ENCODE data around the gene LRRC55. TPM values are rescaled to one million over a fixed set of nuclear protein-coding genes. Genes with fewer than 3 reads are reported as not detected.

The LRRC55 gene
- total and polyA plus RNA-seq, 9 of the 15 experiments (the other 6 are each of a cell fraction or from before 2014, with no cell fraction given), result not detected

DNA sequence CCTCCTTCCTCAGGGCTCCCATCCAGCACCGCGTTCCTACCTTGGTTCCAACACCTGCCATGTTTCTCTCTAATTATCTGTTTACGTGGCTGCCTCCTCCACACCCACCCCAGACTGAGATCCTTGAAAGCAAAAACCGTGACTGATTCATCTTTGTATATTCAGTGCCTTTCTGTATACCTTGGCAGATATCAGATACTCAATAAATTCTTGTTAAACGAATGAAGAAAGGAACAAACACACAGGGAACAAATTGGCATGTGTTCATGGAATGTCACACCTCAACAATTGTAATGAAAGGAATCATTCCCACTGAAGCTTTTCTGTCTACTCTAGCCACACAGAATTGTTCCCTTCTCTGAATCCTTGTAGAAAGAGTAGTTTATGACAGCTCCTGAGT, 20.4 kb upstream of the LRRC55 start (continued):
- TF ChIP-seq, protein P1, sequence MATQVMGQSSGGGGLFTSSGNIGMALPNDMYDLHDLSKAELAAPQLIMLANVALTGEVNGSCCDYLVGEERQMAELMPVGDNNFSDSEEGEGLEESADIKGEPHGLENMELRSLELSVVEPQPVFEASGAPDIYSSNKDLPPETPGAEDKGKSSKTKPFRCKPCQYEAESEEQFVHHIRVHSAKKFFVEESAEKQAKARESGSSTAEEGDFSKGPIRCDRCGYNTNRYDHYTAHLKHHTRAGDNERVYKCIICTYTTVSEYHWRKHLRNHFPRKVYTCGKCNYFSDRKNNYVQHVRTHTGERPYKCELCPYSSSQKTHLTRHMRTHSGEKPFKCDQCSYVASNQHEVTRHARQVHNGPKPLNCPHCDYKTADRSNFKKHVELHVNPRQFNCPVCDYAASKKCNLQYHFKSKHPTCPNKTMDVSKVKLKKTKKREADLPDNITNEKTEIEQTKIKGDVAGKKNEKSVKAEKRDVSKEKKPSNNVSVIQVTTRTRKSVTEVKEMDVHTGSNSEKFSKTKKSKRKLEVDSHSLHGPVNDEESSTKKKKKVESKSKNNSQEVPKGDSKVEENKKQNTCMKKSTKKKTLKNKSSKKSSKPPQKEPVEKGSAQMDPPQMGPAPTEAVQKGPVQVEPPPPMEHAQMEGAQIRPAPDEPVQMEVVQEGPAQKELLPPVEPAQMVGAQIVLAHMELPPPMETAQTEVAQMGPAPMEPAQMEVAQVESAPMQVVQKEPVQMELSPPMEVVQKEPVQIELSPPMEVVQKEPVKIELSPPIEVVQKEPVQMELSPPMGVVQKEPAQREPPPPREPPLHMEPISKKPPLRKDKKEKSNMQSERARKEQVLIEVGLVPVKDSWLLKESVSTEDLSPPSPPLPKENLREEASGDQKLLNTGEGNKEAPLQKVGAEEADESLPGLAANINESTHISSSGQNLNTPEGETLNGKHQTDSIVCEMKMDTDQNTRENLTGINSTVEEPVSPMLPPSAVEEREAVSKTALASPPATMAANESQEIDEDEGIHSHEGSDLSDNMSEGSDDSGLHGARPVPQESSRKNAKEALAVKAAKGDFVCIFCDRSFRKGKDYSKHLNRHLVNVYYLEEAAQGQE (IDR thresholded peaks at IDR 0.05; ENCODE audit: borderline replicate concordance), result no peak
- TF ChIP-seq, protein P1 (CRISPR knock-in tag; IDR thresholded peaks at IDR 0.05; ENCODE audit: low read depth), result no peak
- TF ChIP-seq DIDO1 (tag; IDR thresholded peaks at IDR 0.05; ENCODE audit: low read depth), result no peak
- no peak for TF ChIP-seq MXI1 (IDR thresholded peaks at IDR 0.05; ENCODE audit: low read depth, low read length)
- no peak for TF ChIP-seq RNF2 (IDR thresholded peaks at IDR 0.05)
- no peak for TF ChIP-seq RAD51 (IDR thresholded peaks at IDR 0.05; ENCODE audit: borderline replicate concordance, low read depth)
- TF ChIP-seq ZNF324 (CRISPR knock-in tag; IDR thresholded peaks at IDR 0.05), result no peak
- TF ChIP-seq HNRNPK (IDR thresholded peaks at IDR 0.05; ENCODE audit: low read depth, low read length, poor library complexity, severe bottlenecking), result no peak
- no peak for TF ChIP-seq ZNF76 (CRISPR knock-in tag; IDR thresholded peaks at IDR 0.05; ENCODE audit: borderline replicate concordance)
- no peak for TF ChIP-seq C11orf30 (IDR thresholded peaks at IDR 0.05; ENCODE audit: low read depth)
- TF ChIP-seq TAF9B (IDR thresholded peaks at IDR 0.05; ENCODE audit: partially characterized antibody), result no peak
- no peak for TF ChIP-seq ZNF24 (IDR thresholded peaks at IDR 0.05)
- no peak for TF ChIP-seq CHD1 (IDR thresholded peaks at IDR 0.05; ENCODE audit: low read length)
